Left ventricle myocardium inferior (tissue), 1 donor: ENCODE results near the gene CORO2A. TPM values are rescaled to one million over a fixed set of nuclear protein-coding genes. Genes with fewer than 3 reads are reported as not detected.

Source experiments
- DNase-seq: peaks from one replicate; pipeline ENCODE4 v3.0.0-alpha.2; 2020
- H3K27ac ChIP-seq: fragments of 200-600 bp; replicated peaks from 2 replicates; pipeline ENCODE4 v1.8.0; 2021
- H3K27me3 ChIP-seq: fragments of 200-600 bp; 2 replicates; pipeline ENCODE4 v1.8.0; 2021; ENCODE audit warnings: low read depth
- H3K36me3 ChIP-seq: fragments of 200-600 bp; 2 replicates; pipeline ENCODE4 v1.8.0; 2021
- H3K4me1 ChIP-seq: fragments of 200-600 bp; 2 replicates; pipeline ENCODE4 v1.8.0; 2021
- H3K4me3 ChIP-seq: fragments of 200-600 bp; 2 replicates; pipeline ENCODE4 v1.8.0; 2021; ENCODE audit warnings: mild to moderate bottlenecking, moderate library complexity
- H3K9me3 ChIP-seq: fragments of 200-600 bp; replicated peaks from 2 replicates; pipeline ENCODE4 v1.8.0; 2021
- intact Hi-C: fragments of 100-400 bp; cut with micrococcal nuclease; formaldehyde crosslinking; loops from one replicate; pipeline ENCODE4 v1.11.0; 2022
- total RNA-seq: library from RNA; stranded (reverse); fragmentation: NEBNext Ultra II Directional; extraction: Animal tissue kit (Norgen Biotek cat#: 25700); gene quantifications from one replicate; pipeline ENCODE4 v1.2.1, GENCODE V29; 2021
- TF ChIP-seq, protein P1 (sequence below): fragments of 200-600 bp; IDR thresholded peaks from 2 replicates; pipeline ENCODE4 v1.8.0; 2021; ENCODE audit warnings: antibody characterized with exemption, mild to moderate bottlenecking, borderline replicate concordance
- donor health status: DM: no; HTN: yes; CAD: no; lungs with severe emphysema.

Gene CORO2A
- total RNA-seq, 1 donor from 2014 or later: 0.14 TPM

DNA sequence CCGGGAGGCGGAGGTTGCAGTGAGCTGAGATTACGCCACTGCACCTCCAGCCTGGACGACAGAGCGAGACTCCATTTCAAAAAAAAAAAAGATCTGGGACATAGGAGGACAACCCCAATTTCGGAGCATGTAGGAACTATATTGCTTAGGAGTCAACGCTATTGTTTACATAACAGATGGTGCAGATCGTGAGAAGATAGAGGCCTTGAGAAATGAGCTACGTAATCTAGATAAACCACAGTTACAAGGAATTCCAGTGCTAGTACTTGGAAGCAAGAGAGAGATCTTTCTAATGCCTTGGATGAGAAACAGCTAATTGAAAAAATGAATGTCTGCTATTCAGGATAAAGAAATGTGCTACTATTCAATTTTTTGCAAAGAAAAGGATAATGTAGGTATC, 42.7 kb upstream of the CORO2A start:
- no peaks in the 10 kb centered on the region for H3K9me3 ChIP-seq
- peaks cover 27% of the 10 kb centered on the region for H3K36me3 ChIP-seq
- no peaks in the 10 kb centered on the region for H3K4me1 ChIP-seq
- no peaks in the 10 kb centered on the region for H3K27me3 ChIP-seq
- no peak overlapping the region for H3K4me3 ChIP-seq
- intact Hi-C loops: no loop called here
- TF ChIP-seq, protein P1, sequence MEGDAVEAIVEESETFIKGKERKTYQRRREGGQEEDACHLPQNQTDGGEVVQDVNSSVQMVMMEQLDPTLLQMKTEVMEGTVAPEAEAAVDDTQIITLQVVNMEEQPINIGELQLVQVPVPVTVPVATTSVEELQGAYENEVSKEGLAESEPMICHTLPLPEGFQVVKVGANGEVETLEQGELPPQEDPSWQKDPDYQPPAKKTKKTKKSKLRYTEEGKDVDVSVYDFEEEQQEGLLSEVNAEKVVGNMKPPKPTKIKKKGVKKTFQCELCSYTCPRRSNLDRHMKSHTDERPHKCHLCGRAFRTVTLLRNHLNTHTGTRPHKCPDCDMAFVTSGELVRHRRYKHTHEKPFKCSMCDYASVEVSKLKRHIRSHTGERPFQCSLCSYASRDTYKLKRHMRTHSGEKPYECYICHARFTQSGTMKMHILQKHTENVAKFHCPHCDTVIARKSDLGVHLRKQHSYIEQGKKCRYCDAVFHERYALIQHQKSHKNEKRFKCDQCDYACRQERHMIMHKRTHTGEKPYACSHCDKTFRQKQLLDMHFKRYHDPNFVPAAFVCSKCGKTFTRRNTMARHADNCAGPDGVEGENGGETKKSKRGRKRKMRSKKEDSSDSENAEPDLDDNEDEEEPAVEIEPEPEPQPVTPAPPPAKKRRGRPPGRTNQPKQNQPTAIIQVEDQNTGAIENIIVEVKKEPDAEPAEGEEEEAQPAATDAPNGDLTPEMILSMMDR: no peak
- DNase-seq: no peak
- H3K27ac ChIP-seq: no peak overlapping the region

DNA sequence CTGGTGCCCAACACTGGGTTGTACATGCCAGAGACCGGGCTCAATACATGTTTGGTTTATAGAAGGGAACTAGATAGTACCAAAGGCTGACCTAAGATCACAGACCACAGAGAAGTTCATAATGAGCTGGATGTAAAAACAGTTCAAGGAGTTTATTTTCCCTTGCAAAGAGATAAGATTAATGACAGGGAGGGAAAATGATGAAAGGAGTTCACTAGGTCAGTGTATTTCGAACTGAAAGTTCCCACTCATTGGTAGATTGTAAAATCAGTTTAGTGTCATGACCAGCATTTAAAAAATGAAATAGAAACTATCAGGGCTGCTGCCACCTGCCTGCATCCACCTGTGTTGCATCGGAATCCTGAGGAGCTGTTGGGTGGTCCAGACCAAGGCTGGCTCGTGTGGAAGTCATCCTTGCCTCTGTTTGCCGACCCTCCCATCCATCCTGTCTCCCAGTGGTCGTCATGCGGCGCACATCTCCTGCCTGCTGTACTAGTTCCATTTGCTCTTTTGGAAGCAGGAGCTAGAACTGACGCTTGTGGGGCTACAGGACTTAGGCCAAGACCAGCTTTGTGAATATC, 41.9 kb upstream of the CORO2A start:
- TF ChIP-seq, protein P1: no peak
- H3K36me3 ChIP-seq: peaks cover 34% of the 10 kb centered on the region
- no peaks in the 10 kb centered on the region for H3K4me1 ChIP-seq
- no peaks in the 10 kb centered on the region for H3K27me3 ChIP-seq
- H3K4me3 ChIP-seq: no peak overlapping the region
- H3K27ac ChIP-seq: no peak overlapping the region
- intact Hi-C loops: no loop called here
- H3K9me3 ChIP-seq: no peaks in the 10 kb centered on the region
- DNase-seq: no peak

DNA sequence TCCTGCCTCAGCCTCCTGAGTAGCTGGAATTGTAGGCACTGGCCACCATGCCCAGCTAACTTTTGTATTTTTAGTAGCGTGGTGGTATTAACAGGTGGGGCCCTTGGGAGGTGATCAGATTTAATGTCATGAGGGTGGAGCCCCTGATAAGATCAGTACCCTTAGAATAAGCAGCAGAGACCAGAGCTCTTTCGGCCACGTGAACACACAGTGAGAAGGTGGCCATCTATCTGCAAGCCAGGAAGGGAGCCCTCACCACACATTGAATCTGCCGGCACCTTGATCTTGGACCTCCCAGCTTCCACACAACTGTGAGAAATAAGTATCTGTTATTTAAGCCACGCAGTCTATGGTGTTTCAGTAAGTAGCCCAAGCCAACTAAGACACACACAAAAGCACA, 40.5 kb upstream of the CORO2A start:
- H3K9me3 ChIP-seq: no peaks in the 10 kb centered on the region
- no peaks in the 10 kb centered on the region for H3K27me3 ChIP-seq
- TF ChIP-seq, protein P1: no peak
- H3K4me3 ChIP-seq: no peak overlapping the region
- intact Hi-C loops: no loop called here
- DNase-seq: no peak
- H3K4me1 ChIP-seq: no peaks in the 10 kb centered on the region
- H3K27ac ChIP-seq: no peak overlapping the region
- H3K36me3 ChIP-seq: peaks cover 48% of the 10 kb centered on the region

DNA sequence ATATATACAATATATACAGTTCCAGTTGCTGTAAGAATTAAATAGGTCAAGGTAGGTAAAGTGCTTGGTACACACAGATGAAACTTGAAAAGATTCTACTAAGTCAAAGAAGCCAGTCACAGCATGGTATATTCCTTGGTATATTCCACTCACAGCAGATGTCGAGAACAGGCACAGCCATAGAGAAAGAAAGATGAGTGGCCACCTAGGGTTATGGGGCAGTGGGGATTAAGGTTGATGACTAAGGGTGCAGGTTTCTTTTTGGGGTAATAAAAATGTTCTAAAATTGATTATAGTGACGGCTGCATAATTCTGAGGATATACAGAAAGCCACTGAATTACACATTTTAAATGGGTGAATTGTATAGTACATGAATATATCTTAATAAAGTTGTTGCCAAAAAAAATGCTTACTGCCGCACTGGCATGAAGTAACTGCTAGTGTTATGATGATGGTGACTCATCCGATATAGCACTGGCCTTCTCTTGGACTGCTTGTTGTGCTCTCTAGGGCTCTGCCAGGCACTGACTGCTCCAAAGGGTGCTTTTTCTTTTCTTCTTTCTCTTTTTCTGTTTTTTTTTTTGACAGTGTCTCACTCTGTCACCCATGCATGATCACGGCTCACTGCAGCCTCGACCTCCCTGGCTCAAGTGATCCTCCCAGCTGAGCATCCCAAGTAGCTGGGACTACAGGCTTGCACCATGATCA, 39.5 kb upstream of the CORO2A start:
- Histone ChIP-seq H3K36me3 (peaks cover 56% of the 10 kb centered on the region), H3K4me3 (no peak overlapping the region), H3K27me3 (no peaks in the 10 kb centered on the region), H3K27ac (no peak overlapping the region), H3K4me1 (no peaks in the 10 kb centered on the region), H3K9me3 (no peaks in the 10 kb centered on the region)
- no peak for DNase-seq
- intact Hi-C loops: no loop called here
- TF ChIP-seq, protein P1: no peak

DNA sequence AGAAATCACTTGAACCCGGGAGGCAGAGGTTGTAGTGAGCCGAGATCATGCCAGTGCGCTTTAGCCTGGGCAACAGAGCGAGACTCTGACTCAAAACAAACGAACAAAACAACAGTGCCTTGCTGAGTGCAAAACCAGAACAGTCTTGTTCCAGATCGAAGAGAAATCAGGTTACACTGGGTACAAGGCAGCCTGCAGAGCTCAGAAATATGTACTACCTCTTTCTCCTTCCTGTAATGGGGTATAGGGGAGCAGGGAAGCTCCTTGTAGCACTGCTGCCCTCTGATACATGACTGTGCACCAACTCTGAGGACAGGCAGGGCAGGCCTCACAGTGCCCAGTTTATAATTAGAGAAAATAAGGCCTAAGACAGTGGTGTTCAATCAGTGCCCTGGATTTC, 38.4 kb upstream of the CORO2A start:
- no peaks in the 10 kb centered on the region for H3K27me3 ChIP-seq
- no peak overlapping the region for H3K27ac ChIP-seq
- TF ChIP-seq, protein P1: no peak
- H3K36me3 ChIP-seq: peaks cover 65% of the 10 kb centered on the region
- no peak for DNase-seq
- no peak overlapping the region for H3K4me3 ChIP-seq
- intact Hi-C loops: no loop called here
- H3K4me1 ChIP-seq: no peaks in the 10 kb centered on the region
- no peaks in the 10 kb centered on the region for H3K9me3 ChIP-seq
